HCT116 (cell line): ENCODE data around the gene ACSS1. TPM values are rescaled to one million over a fixed set of nuclear protein-coding genes. Genes with fewer than 3 reads are reported as not detected.

Experiments used
- ATAC-seq: fragments of 200-7000 bp; cut with Tn5 transposase; 2 replicates; pipeline ENCODE4 v1.9.1; 2020; ENCODE audit warnings: mild to moderate bottlenecking, moderate library complexity
- BruUV-seq: library from RNA; stranded (reverse); fragments of 400-500 nt; replicated peaks from 2 replicates; lab custom pipeline; 2021; lab: Mats Ljungman, UMichigan
- CTCF ChIA-PET: fragments of 300-600 bp; sonication (Branson Sonifier 250); formaldehyde crosslinking; loops from one replicate; lab custom pipeline; 2021; ENCODE audit warnings: antibody characterized with exemption; lab: Charles Lee
- POLR2A ChIA-PET: fragments of 300-600, 350-600 bp; sonication (Branson Sonifier 250); formaldehyde crosslinking; loops from one replicate; lab custom pipeline; 2021; ENCODE audit warnings: antibody characterized with exemption; lab: Charles Lee
- RAD21 ChIA-PET, 2 experiments: fragments of 300-600 bp; sonication (Branson Sonifier 250); formaldehyde crosslinking; loops; one replicate each; lab custom pipeline; 2023; ENCODE audit warnings: low total read pairs in 2 of 2; ENCODE audit not compliant: uncharacterized antibody in 2 of 2, unreplicated experiment in 2 of 2, low non-redundant PET in 1 of 2; lab: Charles Lee
- DNase-seq: peaks from one replicate; pipeline ENCODE4 v3.0.0-alpha.2; 2010; ENCODE audit warnings: low read depth, low spot score
- H2AFZ ChIP-seq: fragments of 200-600 bp; shearing (Covaris generic), sonication (generic); 2 replicates; pipeline ENCODE4 v1.6.1; 2017; ENCODE audit warnings: low read depth, mixed run types, mixed read lengths, antibody characterized with exemption, low read length; ENCODE audit not compliant: poor library complexity, severe bottlenecking
- H3K27ac ChIP-seq: 2 replicates; pipeline ENCODE4 v1.5.1; 2012; ENCODE audit warnings: low read depth, low read length
- H3K27me3 ChIP-seq: fragments of 200-600 bp; sonication (generic); 2 replicates; pipeline ENCODE4 v1.6.1; 2016; ENCODE audit warnings: mixed run types, low read length, mixed read lengths; ENCODE audit not compliant: insufficient read depth
- H3K36me3 ChIP-seq, 2 experiments: fragments of 200-500 bp in 1 of 2; fragments of 200-600 bp in 1 of 2; sonication (Bioruptor generic) in 1 of 2; sonication (generic) in 1 of 2; 2 replicates each; pipeline versions ENCODE4 v1.5.1 to v1.6.1; 2014 to 2016; ENCODE audit warnings: low read length in 2 of 2, inconsistent platforms in 1 of 2, mixed read lengths in 1 of 2, mixed run types in 1 of 2; ENCODE audit not compliant: insufficient read depth in 2 of 2, control insufficient read depth in 1 of 2
- H3K4me1 ChIP-seq, 2 experiments: fragments of 200-600 bp in 1 of 2; sonication (generic) in 1 of 2; 2 replicates each; pipeline versions ENCODE4 v1.5.1 to v1.6.1; 2012 to 2017; ENCODE audit warnings: low read length in 2 of 2, inconsistent platforms in 1 of 2, mild to moderate bottlenecking in 1 of 2, mixed read lengths in 1 of 2, mixed run types in 1 of 2, moderate library complexity in 1 of 2; ENCODE audit not compliant: insufficient read depth in 2 of 2, control insufficient read depth in 1 of 2
- H3K4me2 ChIP-seq: fragments of 200-600 bp; sonication (generic); 2 replicates; pipeline ENCODE4 v1.6.1; 2017; ENCODE audit warnings: mixed run types, low read length, mixed read lengths
- H3K4me3 ChIP-seq, 2 experiments: fragments of 200-600 bp in 1 of 2; sonication (generic) in 1 of 2; replicated peaks in 1 of 2; 2 replicates each; pipeline ENCODE4 v1.5.1; 2011 to 2016; ENCODE audit warnings: low read length in 2 of 2, control low read depth in 1 of 2, low read depth in 1 of 2, mild to moderate bottlenecking in 1 of 2, mixed read lengths in 1 of 2, mixed run types in 1 of 2
- H3K79me2 ChIP-seq: fragments of 200-600 bp; sonication (generic); 2 replicates; pipeline ENCODE4 v1.6.1; 2017; ENCODE audit warnings: mild to moderate bottlenecking, mixed run types, low read length, moderate library complexity, mixed read lengths; ENCODE audit not compliant: insufficient read depth
- H3K9ac ChIP-seq: fragments of 200-600 bp; sonication (generic); 2 replicates; pipeline ENCODE4 v1.6.1; 2016; ENCODE audit warnings: low read length, mixed read lengths
- H3K9me2 ChIP-seq: fragments of 200-600 bp; sonication (generic), shearing (Covaris generic); 2 replicates; pipeline ENCODE4 v1.6.1; 2017; ENCODE audit warnings: mixed run types, mild to moderate bottlenecking, moderate library complexity; ENCODE audit not compliant: insufficient read depth
- H3K9me3 ChIP-seq, 2 experiments: fragments of 200-500 bp in 1 of 2; fragments of 200-600 bp in 1 of 2; sonication (Bioruptor generic) in 1 of 2; sonication (generic) in 1 of 2; 2 replicates each; pipeline ENCODE4 v1.6.1; 2014 to 2017; ENCODE audit warnings: low read length in 2 of 2, mixed read lengths in 2 of 2, inconsistent platforms in 1 of 2, low read depth in 1 of 2, mild to moderate bottlenecking in 1 of 2, mixed run types in 1 of 2, moderate library complexity in 1 of 2; ENCODE audit not compliant: control insufficient read depth in 1 of 2, insufficient read depth in 1 of 2
- H4K20me1 ChIP-seq: fragments of 200-600 bp; sonication (generic), shearing (Covaris generic); 2 replicates; pipeline ENCODE4 v1.6.1; 2017; ENCODE audit warnings: mixed run types, mild to moderate bottlenecking, moderate library complexity; ENCODE audit not compliant: insufficient read depth
- CEBPB ChIP-seq: IDR thresholded peaks from 2 replicates; pipeline ENCODE4 v1.6.1; 2012; ENCODE audit warnings: low read depth
- EGR1 ChIP-seq: IDR thresholded peaks from 2 replicates; pipeline ENCODE4 v1.6.1; 2012; ENCODE audit warnings: low read depth
- ELF1 ChIP-seq: IDR thresholded peaks from 2 replicates; pipeline ENCODE4 v1.6.1; 2012; ENCODE audit warnings: low read depth, borderline replicate concordance
- EZH2 ChIP-seq: fragments of 200-600 bp; sonication (generic); IDR thresholded peaks from 2 replicates; pipeline ENCODE4 v1.6.1; 2017; ENCODE audit warnings: antibody characterized with exemption, mixed run types
- EZH2phosphoT487 ChIP-seq: fragments of 200-600 bp; IDR thresholded peaks from 2 replicates; pipeline ENCODE4 v1.6.1; 2018; ENCODE audit warnings: antibody characterized with exemption, borderline replicate concordance
- FOSL1 ChIP-seq: IDR thresholded peaks from 2 replicates; pipeline ENCODE4 v1.6.1; 2012; ENCODE audit warnings: low read depth
- JUND ChIP-seq: IDR thresholded peaks from 2 replicates; pipeline ENCODE4 v1.6.1; 2012
- RAD21 ChIP-seq: IDR thresholded peaks from 2 replicates; pipeline ENCODE4 v1.6.1; 2012; ENCODE audit warnings: low read depth, mild to moderate bottlenecking
- REST ChIP-seq: IDR thresholded peaks from 2 replicates; pipeline ENCODE4 v1.6.1; 2012; ENCODE audit warnings: low read depth
- SIN3A ChIP-seq: IDR thresholded peaks from 2 replicates; pipeline ENCODE4 v1.6.1; 2012; ENCODE audit warnings: low read depth
- SRF ChIP-seq: IDR thresholded peaks from 2 replicates; pipeline ENCODE4 v1.6.1; 2012; ENCODE audit warnings: low read depth
- TCF7L2 ChIP-seq: IDR thresholded peaks from 2 replicates; pipeline ENCODE4 v1.7.0; 2011; ENCODE audit warnings: borderline replicate concordance, inconsistent platforms; ENCODE audit not compliant: insufficient read depth, insufficient read length; ENCODE audit errors: extremely low read depth
- YY1 ChIP-seq: IDR thresholded peaks from 2 replicates; pipeline ENCODE4 v1.6.1; 2011; ENCODE audit warnings: low read length, low read depth, moderate library complexity, mild to moderate bottlenecking; ENCODE audit not compliant: insufficient replicate concordance; ENCODE audit errors: extremely low read depth
- ZFX ChIP-seq: fragments of 450-650 bp; IDR thresholded peaks from 2 replicates; pipeline ENCODE4 v1.6.1; 2017
- ZNF274 ChIP-seq: fragments of 200-500 bp; sonication (Bioruptor generic); IDR thresholded peaks from 2 replicates; pipeline ENCODE4 v1.6.1; 2014; ENCODE audit warnings: mild to moderate bottlenecking, low read depth, low read length, inconsistent platforms
- intact Hi-C: fragments of 100-400 bp; cut with micrococcal nuclease; formaldehyde crosslinking; loops from 2 replicates; pipeline ENCODE4 v1.10.0; 2022
- total RNA-seq: library from RNA; stranded (reverse); gene quantifications from one replicate; pipeline ENCODE4 v1.2.1, GENCODE V29; 2021; ENCODE audit not compliant: unreplicated experiment
- TF ChIP-seq, protein P1 (sequence below): IDR thresholded peaks from 2 replicates; pipeline ENCODE4 v1.6.1; 2012
- TF ChIP-seq, protein P2 (sequence below), 3 experiments: fragments of 200-600 bp in 1 of 3; sonication (generic) in 1 of 3; IDR thresholded peaks in 2 of 3; conservative IDR thresholded peaks in 1 of 3; 2 replicates each; pipeline ENCODE4 v1.5.1; 2012 to 2017; ENCODE audit warnings: low read depth in 2 of 3, low read length in 2 of 3, antibody characterized with exemption in 1 of 3, borderline replicate concordance in 1 of 3, control low read depth in 1 of 3, mild to moderate bottlenecking in 1 of 3, mixed read lengths in 1 of 3, mixed run types in 1 of 3, moderate library complexity in 1 of 3; ENCODE audit not compliant: insufficient read depth in 1 of 3
- TF ChIP-seq, protein P3 (sequence below): IDR thresholded peaks from 2 replicates; pipeline ENCODE4 v1.6.1; 2012

Gene ACSS1
- total RNA-seq, 1 experiment from 2014 or later = 0.27 TPM

GRCh38 chr20:25046736-25047666 is 10.9 kb downstream of the ACSS1 start:
- ChIA-PET CTCF (no interaction called here), RAD21 (no interaction called here), POLR2A (no interaction called here)
- intact Hi-C loops = no loop called here
- Histone ChIP-seq H2AFZ (no peak overlapping the region), H3K27me3 (no peaks in the 10 kb centered on the region; the same call in 1 of the 2 replicates), H3K4me3 (no peak overlapping the region), H3K4me1 (no peaks in the 10 kb centered on the region), H3K9ac (no peak overlapping the region), H3K9me3 (no peaks in the 10 kb centered on the region), H3K79me2 (no peaks in the 10 kb centered on the region), H3K4me2 (no peak overlapping the region), H4K20me1 (no peaks in the 10 kb centered on the region), H3K27ac (no peak overlapping the region), H3K9me2 (no peaks in the 10 kb centered on the region), H3K36me3 (no peaks in the 10 kb centered on the region; a peak in 1 of 4 replicates)
- DNase-seq (no peak), ATAC-seq (no peak)
- TF ChIP-seq JUND (no peak), CEBPB (no peak), YY1 (no peak), EZH2 (no peak), EGR1 (no peak), EZH2phosphoT487 (no peak), FOSL1 (no peak), ZNF274 (no peak), ELF1 (no peak), REST (no peak), ZFX (no peak), SIN3A (no peak), SRF (no peak), RAD21 (no peak), TCF7L2 (no peak)
- TF ChIP-seq, protein P1, sequence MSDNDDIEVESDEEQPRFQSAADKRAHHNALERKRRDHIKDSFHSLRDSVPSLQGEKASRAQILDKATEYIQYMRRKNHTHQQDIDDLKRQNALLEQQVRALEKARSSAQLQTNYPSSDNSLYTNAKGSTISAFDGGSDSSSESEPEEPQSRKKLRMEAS = no peak
- TF ChIP-seq, protein P2, sequence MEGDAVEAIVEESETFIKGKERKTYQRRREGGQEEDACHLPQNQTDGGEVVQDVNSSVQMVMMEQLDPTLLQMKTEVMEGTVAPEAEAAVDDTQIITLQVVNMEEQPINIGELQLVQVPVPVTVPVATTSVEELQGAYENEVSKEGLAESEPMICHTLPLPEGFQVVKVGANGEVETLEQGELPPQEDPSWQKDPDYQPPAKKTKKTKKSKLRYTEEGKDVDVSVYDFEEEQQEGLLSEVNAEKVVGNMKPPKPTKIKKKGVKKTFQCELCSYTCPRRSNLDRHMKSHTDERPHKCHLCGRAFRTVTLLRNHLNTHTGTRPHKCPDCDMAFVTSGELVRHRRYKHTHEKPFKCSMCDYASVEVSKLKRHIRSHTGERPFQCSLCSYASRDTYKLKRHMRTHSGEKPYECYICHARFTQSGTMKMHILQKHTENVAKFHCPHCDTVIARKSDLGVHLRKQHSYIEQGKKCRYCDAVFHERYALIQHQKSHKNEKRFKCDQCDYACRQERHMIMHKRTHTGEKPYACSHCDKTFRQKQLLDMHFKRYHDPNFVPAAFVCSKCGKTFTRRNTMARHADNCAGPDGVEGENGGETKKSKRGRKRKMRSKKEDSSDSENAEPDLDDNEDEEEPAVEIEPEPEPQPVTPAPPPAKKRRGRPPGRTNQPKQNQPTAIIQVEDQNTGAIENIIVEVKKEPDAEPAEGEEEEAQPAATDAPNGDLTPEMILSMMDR (IDR thresholded peaks at IDR 0.05 in 2 of 3, conservative IDR thresholded peaks at IDR 0.05 in 1 of 3; ENCODE audit: borderline replicate concordance in 1 of 3, insufficient read depth in 1 of 3, low read depth in 2 of 3, low read length in 2 of 3) = no peak
- TF ChIP-seq, protein P3, sequence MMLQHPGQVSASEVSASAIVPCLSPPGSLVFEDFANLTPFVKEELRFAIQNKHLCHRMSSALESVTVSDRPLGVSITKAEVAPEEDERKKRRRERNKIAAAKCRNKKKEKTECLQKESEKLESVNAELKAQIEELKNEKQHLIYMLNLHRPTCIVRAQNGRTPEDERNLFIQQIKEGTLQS = no peak
- no TSS peak for BruUV-seq
